Common myeloid progenitor, CD34-positive (primary cell): ENCODE results near the gene TMEM61.
A peak's percentile ranks its signal among the peaks of the same experiment; 100 is the strongest.

Experiments used
- CTCF ChIA-PET: fragments of 350-600 bp; sonication (Branson Sonifier 250); formaldehyde crosslinking; loops from one replicate; lab custom pipeline; 2021; ENCODE audit warnings: antibody characterized with exemption; lab: Charles Lee
- POLR2A ChIA-PET: fragments of 350-600 bp; sonication (Branson Sonifier 250); formaldehyde crosslinking; loops from one replicate; lab custom pipeline; 2021; ENCODE audit warnings: antibody characterized with exemption; lab: Charles Lee
- DNase-seq, 3 donors: peaks; one replicate each; pipeline versions ENCODE4 v3.0.0 to v3.0.0-alpha.2; 2013
- H3K27ac ChIP-seq, 2 experiments: 1 replicate in 1 of 2; 2 replicates in 1 of 2; pipeline ENCODE4 v1.7.0; 2013; ENCODE audit warnings: inconsistent platforms in 2 of 2, low read length in 2 of 2, mild to moderate bottlenecking in 2 of 2, low read depth in 1 of 2, moderate library complexity in 1 of 2; ENCODE audit not compliant: severe bottlenecking in 2 of 2, insufficient read depth in 1 of 2, poor library complexity in 1 of 2
- H3K27me3 ChIP-seq, 5 experiments: replicated peaks in 2 of 5; 1 replicate in 3 of 5; 2 replicates in 2 of 5; pipeline versions ENCODE4 v1.6.1 to v1.7.0; 2013; ENCODE audit warnings: low read length in 4 of 5, mild to moderate bottlenecking in 2 of 5, moderate library complexity in 2 of 5, inconsistent platforms in 1 of 5; ENCODE audit not compliant: insufficient read depth in 5 of 5, control insufficient read depth in 4 of 5
- H3K36me3 ChIP-seq, 4 experiments: 1 replicate in 2 of 4; 2 replicates in 2 of 4; pipeline versions ENCODE4 v1.6.1 to v1.7.0; 2013; ENCODE audit warnings: low read length in 3 of 4, control low read depth in 1 of 4, mild to moderate bottlenecking in 1 of 4; ENCODE audit not compliant: control insufficient read depth in 4 of 4, insufficient read depth in 4 of 4
- H3K4me1 ChIP-seq, 4 experiments: 1 replicate in 3 of 4; 2 replicates in 1 of 4; pipeline versions ENCODE4 v1.6.1 to v1.7.1; 2013; ENCODE audit warnings: low read length in 3 of 4, mild to moderate bottlenecking in 3 of 4, control low read depth in 1 of 4, inconsistent platforms in 1 of 4, moderate library complexity in 1 of 4; ENCODE audit not compliant: control insufficient read depth in 4 of 4, insufficient read depth in 4 of 4; ENCODE audit errors: control extremely low read depth in 1 of 4
- H3K4me3 ChIP-seq, 7 experiments: 1 replicate in 4 of 7; 2 replicates in 3 of 7; pipeline versions ENCODE4 v1.5.1 to v1.7.0; 2013; ENCODE audit warnings: mild to moderate bottlenecking in 7 of 7, low read length in 6 of 7, moderate library complexity in 6 of 7, inconsistent platforms in 2 of 7, low read depth in 2 of 7, control low read depth in 1 of 7; ENCODE audit not compliant: insufficient read depth in 4 of 7, control insufficient read depth in 1 of 7; ENCODE audit errors: extremely low read depth in 1 of 7
- H3K9me3 ChIP-seq, 5 experiments: 1 replicate in 4 of 5; 2 replicates in 1 of 5; pipeline versions ENCODE4 v1.6.1 to v1.7.1; 2013; ENCODE audit warnings: low read length in 4 of 5, mild to moderate bottlenecking in 2 of 5, inconsistent platforms in 1 of 5, low read depth in 1 of 5, moderate library complexity in 1 of 5; ENCODE audit not compliant: control insufficient read depth in 4 of 5, insufficient read depth in 2 of 5; ENCODE audit errors: control extremely low read depth in 1 of 5
- WGBS: methylation state at CpG from one replicate; pipeline ENCODE4 v1.1.5; 2013; ENCODE audit not compliant: insufficient coverage; 5-methylcytosine and 5-hydroxymethylcytosine counted together

Gene TMEM61

DNA sequence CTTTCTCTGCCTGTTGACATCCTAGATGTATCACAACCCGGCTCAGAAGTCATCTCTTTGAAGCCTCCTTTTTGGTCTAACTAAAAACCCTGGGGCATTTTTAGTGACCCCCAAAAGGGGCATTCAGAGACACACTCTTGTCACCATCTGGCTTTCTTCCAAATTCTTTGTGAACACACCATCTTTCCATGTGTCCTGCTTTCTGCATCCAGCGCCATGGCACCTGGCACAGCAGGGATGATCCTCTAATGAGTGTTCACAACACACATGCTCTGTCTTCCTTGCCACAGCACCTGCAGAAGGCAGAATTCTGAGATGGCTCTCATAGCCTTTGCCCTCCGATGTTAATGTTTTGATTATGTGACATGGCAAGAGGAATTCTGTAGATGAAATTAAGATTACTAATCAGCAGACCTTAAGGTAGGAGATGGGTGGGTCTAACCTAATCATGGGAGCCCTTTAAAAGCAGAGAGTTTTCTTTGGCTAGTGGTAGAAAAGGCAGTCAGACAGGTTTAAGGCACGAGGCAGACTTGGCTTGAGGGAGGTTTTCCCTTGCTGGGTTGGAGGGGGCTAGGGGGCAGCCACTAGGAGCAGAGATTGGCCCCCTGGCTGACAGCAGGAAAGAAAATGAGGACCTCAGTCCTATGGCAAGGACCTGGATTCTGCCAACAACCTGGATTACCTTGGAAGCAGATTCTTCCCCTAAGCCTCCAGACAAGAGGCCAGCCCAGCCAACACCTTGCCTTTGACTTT, 4.9 kb upstream of the TMEM61 start:
- Histone ChIP-seq H3K9me3 (no peaks in the 10 kb centered on the region), H3K36me3 (no peaks in the 10 kb centered on the region), H3K4me1 (peaks cover 0 to 5% (median 4%) of the 10 kb centered on the region in 4 experiments), H3K27ac (no peak overlapping the region), H3K27me3 (peaks cover 3 to 46% (median 21%) of the 10 kb centered on the region in 5 experiments), H3K4me3 (no peak overlapping the region)
- DNase-seq: no peak
- ChIA-PET CTCF (no interaction called here), POLR2A (no interaction called here)
- WGBS: 89% methylated on average over 2 of the region's 4 CpGs

DNA sequence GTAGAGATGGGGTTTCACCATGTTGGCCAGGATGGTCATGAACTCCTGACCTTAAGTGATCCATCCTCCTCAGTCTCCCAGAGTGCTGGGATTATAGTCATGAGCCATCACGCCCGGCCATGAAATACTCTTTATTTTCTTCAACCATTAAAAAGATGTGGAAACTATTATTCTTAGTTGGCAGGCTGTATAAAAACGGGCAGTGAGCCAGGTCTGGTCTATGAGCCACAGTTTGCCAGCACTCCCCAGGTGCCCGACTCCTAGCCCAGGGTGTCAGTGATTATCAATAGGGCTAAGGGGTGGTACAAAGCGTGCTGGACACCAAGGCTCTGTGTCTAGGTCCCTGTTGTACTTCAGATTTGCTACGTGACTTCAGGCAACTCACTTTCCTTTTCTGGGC, 3.7 kb upstream of the TMEM61 start:
- DNase-seq: no peak
- 95% methylated on average over 4 of the region's 6 CpGs for WGBS
- Histone ChIP-seq H3K27me3 (peaks cover 7 to 59% (median 21%) of the 10 kb centered on the region in 5 experiments), H3K4me3 (no peak overlapping the region), H3K9me3 (no peaks in the 10 kb centered on the region), H3K36me3 (no peaks in the 10 kb centered on the region), H3K4me1 (peaks cover 0 to 9% (median 5%) of the 10 kb centered on the region in 4 experiments), H3K27ac (no peak overlapping the region)
- POLR2A ChIA-PET: no interaction called here
- CTCF ChIA-PET: interaction anchor here (1.1 to 1.6 kb wide), 2 partner anchors 30 to 45 kb away, joined by 4 read pairs; no protein-coding TSS in a partner anchor

DNA sequence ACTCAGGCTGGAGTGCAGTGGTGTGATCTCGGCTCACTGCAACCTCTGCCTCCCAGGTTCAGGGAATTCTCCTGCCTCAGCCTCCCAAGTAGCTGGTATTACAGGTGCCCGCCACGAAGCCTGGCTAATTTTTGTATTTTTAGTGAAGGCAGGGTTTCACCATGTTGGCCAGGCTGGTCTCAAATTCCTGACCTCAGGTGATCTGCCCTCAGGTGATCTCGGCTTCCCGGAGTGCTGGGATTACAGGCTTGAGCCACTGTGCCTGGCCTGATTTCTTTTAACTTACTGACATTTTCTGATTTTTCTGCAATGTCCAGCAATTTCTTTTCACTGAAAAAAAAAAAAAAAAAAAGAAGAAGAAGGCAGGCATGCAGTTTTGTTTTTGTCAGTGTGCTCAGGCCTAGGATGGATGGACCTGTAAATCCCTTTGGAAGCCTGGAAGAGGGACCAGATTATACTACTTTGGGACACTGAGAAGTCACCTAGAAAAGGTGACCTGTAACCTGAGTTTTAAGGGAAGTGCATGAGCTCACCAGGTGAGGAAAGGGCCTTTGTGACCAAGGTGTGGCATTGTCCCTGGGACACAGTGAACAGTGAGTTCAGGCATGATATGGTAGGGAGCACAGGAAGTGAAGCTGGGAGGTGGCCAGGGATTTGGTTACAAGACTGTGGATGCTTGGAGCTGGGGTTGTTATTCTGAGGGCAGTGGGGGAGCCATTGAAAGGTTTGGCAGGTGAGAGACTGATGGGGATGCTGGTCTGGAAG, 2.7 kb upstream of the TMEM61 start:
- peaks cover 0 to 9% (median 5%) of the 10 kb centered on the region in 4 experiments for H3K4me1 ChIP-seq
- CTCF ChIA-PET: interaction anchor here (0.6 to 1.7 kb wide), 9 partner anchors 12 to 44 kb away, joined by 3 to 5 read pairs (median 4); no protein-coding TSS in a partner anchor
- WGBS: 87% methylated on average over 3 of the region's 5 CpGs

DNA sequence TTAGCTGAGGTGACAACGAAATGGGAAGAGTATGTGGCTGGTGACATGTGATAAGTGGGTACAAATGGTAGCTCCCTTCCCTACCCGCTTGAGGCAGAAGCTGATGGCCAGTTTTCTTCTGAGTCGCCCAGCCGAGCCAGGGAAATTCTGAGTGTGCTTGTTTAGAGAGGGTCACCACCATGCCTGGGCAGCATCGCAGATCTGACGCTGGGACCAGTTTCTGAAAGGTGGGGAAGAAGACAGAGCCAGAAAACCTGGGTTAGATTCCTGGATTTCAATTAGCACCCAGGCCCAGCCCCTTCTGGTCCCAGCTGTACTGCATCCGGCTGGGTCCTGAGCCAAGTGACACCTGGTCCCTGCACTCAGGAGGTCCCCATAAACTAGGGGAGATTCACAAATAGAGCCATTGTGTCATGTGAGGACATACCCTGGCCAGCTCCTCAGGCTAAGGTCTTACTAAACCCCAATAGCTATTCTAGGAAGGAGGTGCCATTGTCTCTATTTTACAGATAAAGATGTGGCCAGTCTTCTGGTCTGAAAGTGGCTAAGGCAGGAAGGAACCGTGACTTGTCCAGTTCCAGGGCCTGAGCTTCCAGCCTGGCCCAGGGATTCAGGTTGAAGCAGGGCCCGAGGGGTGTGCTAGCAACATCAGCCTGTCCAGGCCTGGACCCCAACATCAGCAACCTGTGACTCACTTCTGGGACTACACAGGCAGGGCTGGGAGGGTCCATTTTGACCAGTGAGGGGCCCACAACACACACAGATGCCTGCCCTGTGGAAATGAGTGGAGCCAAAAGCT, 1.7 kb upstream of the TMEM61 start:
- 97% methylated on average over 8 of the region's 9 CpGs for WGBS
- DNase-seq: no peak
- Histone ChIP-seq H3K27ac (no peak overlapping the region), H3K4me1 (peaks cover 0 to 9% (median 5%) of the 10 kb centered on the region in 4 experiments), H3K4me3 (no peak overlapping the region), H3K9me3 (no peaks in the 10 kb centered on the region), H3K27me3 (peaks cover 7 to 57% (median 20%) of the 10 kb centered on the region in 5 experiments), H3K36me3 (no peaks in the 10 kb centered on the region)
- ChIA-PET POLR2A (no interaction called here), CTCF (interaction anchor here (0.6 to 1.7 kb wide), 7 partner anchors 9 to 34 kb away, joined by 3 to 5 read pairs (median 3); no protein-coding TSS in a partner anchor)

More for the DNA sequence above, 2.7 kb upstream of the TMEM61 start:
- POLR2A ChIA-PET: interaction anchor here (0.6 kb wide), 1 partner anchor 22 kb away, joined by 3 read pairs; no protein-coding TSS in a partner anchor
- Histone ChIP-seq H3K36me3 (no peaks in the 10 kb centered on the region), H3K27ac (no peak overlapping the region), H3K27me3 (peaks cover 7 to 63% (median 22%) of the 10 kb centered on the region in 5 experiments), H3K9me3 (no peaks in the 10 kb centered on the region), H3K4me3 (no peak overlapping the region)
- no peak for DNase-seq

DNA sequence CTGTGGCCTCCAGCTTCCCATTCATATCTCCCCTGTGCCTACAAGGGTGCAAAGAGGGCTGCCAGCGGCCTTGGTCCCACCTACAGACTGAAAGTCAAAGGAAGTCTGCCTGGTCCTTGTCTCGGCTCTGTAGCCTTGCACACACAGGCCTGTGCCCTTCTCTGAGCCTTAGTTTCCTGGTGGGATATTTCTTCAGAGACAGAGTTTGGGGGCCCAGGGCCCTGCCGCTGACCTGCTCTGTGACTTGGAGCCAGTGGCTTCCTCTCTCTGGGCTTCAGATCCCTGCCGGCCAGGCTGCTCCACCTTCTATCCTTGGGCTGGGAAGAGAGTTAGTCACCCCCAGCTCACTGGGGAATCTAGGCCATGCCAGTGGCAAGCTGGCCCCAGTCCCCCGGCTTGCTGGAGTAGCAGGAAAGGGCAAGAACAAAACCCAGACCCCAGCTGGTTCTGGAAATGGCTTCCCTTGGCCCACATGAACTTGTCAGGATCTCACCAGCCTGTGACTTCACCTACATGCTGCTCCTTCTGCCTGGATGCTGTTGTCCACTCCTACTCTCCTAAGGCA, 1.0 kb upstream of the TMEM61 start:
- peaks cover 0 to 9% (median 5%) of the 10 kb centered on the region in 4 experiments for H3K4me1 ChIP-seq
- CTCF ChIA-PET: interaction anchor here (1.0 to 1.7 kb wide), 2 partner anchors 8 to 14 kb away, joined by 3 to 5 read pairs; no protein-coding TSS in a partner anchor
- H3K36me3 ChIP-seq: no peaks in the 10 kb centered on the region
- peaks cover 7 to 62% (median 24%) of the 10 kb centered on the region in 5 experiments for H3K27me3 ChIP-seq
- POLR2A ChIA-PET: no interaction called here
- no peak overlapping the region for H3K4me3 ChIP-seq
- DNase-seq: no peak
- 58% methylated on average over 5 of the region's 5 CpGs for WGBS
- no peaks in the 10 kb centered on the region for H3K9me3 ChIP-seq
- H3K27ac ChIP-seq: no peak overlapping the region

DNA sequence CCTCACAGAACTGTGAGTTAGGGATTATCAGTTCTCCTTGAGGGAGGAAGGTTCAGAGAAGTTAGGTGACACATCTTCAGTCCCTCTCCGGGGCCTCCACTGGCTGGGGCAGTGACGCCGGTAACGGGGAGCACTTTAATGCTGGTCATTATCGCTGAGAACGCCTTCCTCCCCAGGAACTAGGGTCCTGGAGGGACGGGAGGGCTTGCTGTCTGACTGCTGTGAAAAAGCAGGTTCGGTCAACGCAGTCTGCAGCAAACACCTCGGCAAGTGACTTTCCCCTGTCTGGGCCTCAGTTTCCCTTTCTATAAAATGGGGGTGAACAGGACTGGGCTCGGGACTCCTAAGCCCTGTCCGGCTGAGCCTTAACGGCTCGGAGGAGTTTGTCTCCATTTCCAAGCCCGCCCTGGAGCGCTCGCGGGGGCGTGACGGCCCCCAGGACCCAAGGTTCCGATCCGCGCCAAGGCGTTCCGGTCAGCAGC, 341 bp upstream of the TMEM61 start:
- Histone ChIP-seq H3K27me3 (peaks cover 8 to 64% (median 25%) of the 10 kb centered on the region in 5 experiments), H3K36me3 (no peaks in the 10 kb centered on the region), H3K9me3 (no peaks in the 10 kb centered on the region), H3K4me1 (peaks cover 0 to 9% (median 5%) of the 10 kb centered on the region in 4 experiments), H3K4me3 (peak overlapping the region in 4 of 7 experiments; percentile 15 to 43 (median 27)), H3K27ac (no peak overlapping the region)
- ChIA-PET POLR2A (no interaction called here), CTCF (interaction anchor here (1.0 kb wide), 1 partner anchor 8 kb away, joined by 3 read pairs; no protein-coding TSS in a partner anchor)
- no peak for DNase-seq
- WGBS: 27% methylated on average over 23 of the region's 25 CpGs
